ENCODE data around the gene IL1A.

IL1A gene

GRCh38 chr2:112827009-112827408 lies 42.7 kb upstream of the IL1A start:
- ChIA-PET POLR2A (no interaction called here), CTCF (no interaction called here)
- no peak overlapping the region for H3K4me3 ChIP-seq (ENCODE audit: low read depth, low read length)
- no peak for TF ChIP-seq CTCF (IDR thresholded peaks at IDR 0.05; ENCODE audit: insufficient read depth, low read length, missing control alignments)
- DNase-seq (ENCODE audit: low read depth, low spot score), result no peak

- no peak for TF ChIP-seq CTCF (IDR thresholded peaks at IDR 0.05; ENCODE audit: insufficient read depth, low read length, missing control alignments)
- DNase-seq (ENCODE audit: low read depth, low spot score), result no peak
- ChIA-PET CTCF (no interaction called here), POLR2A (no interaction called here)
- no peak overlapping the region for H3K4me3 ChIP-seq (ENCODE audit: low read depth, low read length)
Measured at GRCh38 chr2:112825706-112826105, 41.4 kb upstream of the IL1A start.

GRCh38 chr2:112824694-112825085 lies 40.4 kb upstream of the IL1A start:
- ChIA-PET POLR2A (no interaction called here), CTCF (no interaction called here)
- no peak for TF ChIP-seq CTCF (IDR thresholded peaks at IDR 0.05; ENCODE audit: insufficient read depth, low read length, missing control alignments)
- no peak for DNase-seq (ENCODE audit: low read depth, low spot score)
- no peak overlapping the region for H3K4me3 ChIP-seq (ENCODE audit: low read depth, low read length)

- DNase-seq (ENCODE audit: low read depth, low spot score), result no peak
- H3K4me3 ChIP-seq (ENCODE audit: low read depth, low read length), result no peak overlapping the region
- ChIA-PET POLR2A (no interaction called here), CTCF (interaction anchor here (1.0 to 1.6 kb wide), 2 partner anchors 72 to 137 kb away, joined by 3 to 4 read pairs; no protein-coding TSS in a partner anchor)
- no peak for TF ChIP-seq CTCF (IDR thresholded peaks at IDR 0.05; ENCODE audit: insufficient read depth, low read length, missing control alignments)
Measured at GRCh38 chr2:112821682-112822081, 37.4 kb upstream of the IL1A start.

GRCh38 chr2:112821142-112821541 lies 36.8 kb upstream of the IL1A start:
- H3K4me3 ChIP-seq (ENCODE audit: low read depth, low read length), result no peak overlapping the region
- DNase-seq (ENCODE audit: low read depth, low spot score), result no peak
- TF ChIP-seq CTCF (IDR thresholded peaks at IDR 0.05; ENCODE audit: insufficient read depth, low read length, missing control alignments), result no peak
- POLR2A ChIA-PET, result no interaction called here
- CTCF ChIA-PET, result no interaction called here

GRCh38 chr2:112820343-112820742 lies 36.0 kb upstream of the IL1A start:
- DNase-seq (ENCODE audit: low read depth, low spot score), result no peak
- ChIA-PET CTCF (no interaction called here), POLR2A (no interaction called here)
- no peak for TF ChIP-seq CTCF (IDR thresholded peaks at IDR 0.05; ENCODE audit: insufficient read depth, low read length, missing control alignments)
- H3K4me3 ChIP-seq (ENCODE audit: low read depth, low read length), result no peak overlapping the region
